ENCODE data around the gene SSC5D. TPM values are rescaled to one million over a fixed set of nuclear protein-coding genes. Genes with fewer than 3 reads are reported as not detected.

Gene SSC5D
- total and polyA plus RNA-seq, 4 donors: 2.3 to 6.0 (median 4.1) TPM

DNA sequence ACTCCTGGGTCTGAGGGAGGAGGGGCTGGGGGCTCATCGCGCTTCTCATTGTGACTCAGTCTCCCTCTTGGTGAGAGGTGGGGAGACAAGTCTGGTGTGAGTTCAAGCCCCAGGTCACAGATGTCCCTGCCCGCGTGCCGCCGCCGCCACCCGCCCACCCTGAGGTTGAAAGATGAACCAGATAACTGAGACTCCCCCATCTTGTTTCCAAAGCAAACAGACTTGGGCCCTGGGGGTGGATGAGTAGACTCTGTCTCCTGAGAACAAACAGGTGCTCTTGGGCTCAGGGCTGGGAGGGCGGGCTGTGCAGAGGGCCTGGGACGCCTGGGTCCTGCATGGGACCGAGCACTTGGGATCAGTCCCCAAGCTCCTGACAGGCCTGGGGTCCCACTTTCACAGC is 48.1 kb downstream of the SSC5D start:
- Histone ChIP-seq H3K4me1 (ENCODE audit: control insufficient read depth, insufficient read depth, low read length) (no peaks in the 10 kb centered on the region), H3K27ac (ENCODE audit: low read depth, low read length) (no peak overlapping the region), H3K4me3 (ENCODE audit: low read depth, low read length) (no peak overlapping the region), H3K9me3 (ENCODE audit: control insufficient read depth, insufficient read depth, low read length) (no peaks in the 10 kb centered on the region), H3K27me3 (ENCODE audit: control insufficient read depth, insufficient read depth, low read length) (no peaks in the 10 kb centered on the region), H3K36me3 (ENCODE audit: control insufficient read depth, insufficient read depth, low read length) (no peaks in the 10 kb centered on the region)
- 85% methylated on average over 3 of the region's 11 CpGs for WGBS (ENCODE audit: insufficient coverage)
- DNase-seq (ENCODE audit: low read depth in 4 of 6, low spot score in 6 of 6): no peak

DNA sequence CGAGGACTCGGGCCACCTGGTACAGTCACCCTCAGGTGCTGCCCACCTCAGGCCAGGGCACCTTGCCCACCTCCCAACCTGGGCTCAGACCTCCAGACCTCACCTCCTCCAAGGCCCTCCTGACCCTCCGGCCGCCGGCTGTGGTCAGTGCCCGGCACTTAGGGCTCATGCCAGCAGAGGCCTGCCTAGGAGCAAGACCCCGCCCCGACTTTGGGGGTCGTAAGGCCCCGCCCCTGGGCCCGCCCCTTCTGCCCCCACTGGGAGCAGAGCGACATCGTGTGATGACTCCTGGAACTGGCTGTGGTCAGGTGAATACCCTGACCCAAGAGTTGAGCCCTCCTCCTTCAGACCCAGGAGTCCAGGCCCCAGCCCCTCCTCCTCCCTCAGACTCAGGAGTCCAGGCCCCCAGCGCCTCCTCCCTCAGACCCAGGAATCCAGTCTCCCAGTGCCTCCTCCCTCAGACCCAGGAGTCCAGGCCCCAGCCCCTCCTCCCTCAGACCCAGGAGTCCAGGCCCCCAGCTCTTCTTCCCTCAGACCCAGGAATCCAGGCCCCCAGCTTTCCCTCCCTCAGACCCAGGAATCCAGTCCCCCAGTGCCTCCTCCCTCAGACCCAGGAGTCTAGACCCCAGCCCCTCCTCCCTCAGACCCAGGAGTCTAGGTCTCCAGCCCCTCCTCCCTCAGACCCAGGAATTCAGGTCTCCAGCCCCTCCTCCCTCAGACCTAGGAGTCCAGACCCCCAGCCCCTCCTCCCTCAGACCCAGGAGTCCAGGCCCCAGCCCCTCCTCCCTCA is 48.9 kb downstream of the SSC5D start, which contains the start of gene SBK2:
SBK2 (minus strand) TSS at position 183 of the 790 bp plus-strand sequence. CDS start 839 bp downstream, outside the sequence.
- no peak for DNase-seq (ENCODE audit: low read depth in 4 of 6, low spot score in 6 of 6)
- Histone ChIP-seq H3K27ac (ENCODE audit: low read depth, low read length) (no peak within 1 kb of the TSS), H3K27me3 (ENCODE audit: control insufficient read depth, insufficient read depth, low read length) (no peaks in the 10 kb centered on the region), H3K36me3 (ENCODE audit: control insufficient read depth, insufficient read depth, low read length) (no peaks in the 10 kb centered on the region), H3K4me3 (ENCODE audit: low read depth, low read length) (no peak within 1 kb of the TSS), H3K4me1 (ENCODE audit: control insufficient read depth, insufficient read depth, low read length) (no peaks in the 10 kb centered on the region), H3K9me3 (ENCODE audit: control insufficient read depth, insufficient read depth, low read length) (no peaks in the 10 kb centered on the region)
- WGBS (ENCODE audit: insufficient coverage): 23% methylated on average over 14 of the region's 14 CpGs

DNA sequence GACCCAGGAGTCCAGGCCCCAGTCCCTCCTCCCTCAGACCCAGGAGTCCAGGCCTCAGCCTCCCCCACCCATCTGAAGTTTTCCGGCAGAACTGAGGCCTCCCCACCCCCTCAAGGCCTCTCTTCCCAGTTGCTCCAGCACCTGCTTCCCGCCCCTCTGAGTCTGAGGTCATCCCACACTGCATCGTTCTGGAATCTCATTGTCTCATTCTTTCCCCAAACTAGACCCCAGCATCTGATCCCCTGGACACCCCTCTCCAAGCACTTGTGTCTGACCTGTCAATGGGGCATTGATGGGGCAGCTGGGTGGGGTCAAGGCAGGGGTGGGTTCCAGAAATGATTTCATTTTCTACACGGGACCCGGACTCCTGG is 49.5 kb downstream of the SSC5D start:
- Histone ChIP-seq H3K4me1 (ENCODE audit: control insufficient read depth, insufficient read depth, low read length) (no peaks in the 10 kb centered on the region), H3K4me3 (ENCODE audit: low read depth, low read length) (no peak overlapping the region), H3K9me3 (ENCODE audit: control insufficient read depth, insufficient read depth, low read length) (no peaks in the 10 kb centered on the region), H3K27ac (ENCODE audit: low read depth, low read length) (no peak overlapping the region), H3K36me3 (ENCODE audit: control insufficient read depth, insufficient read depth, low read length) (no peaks in the 10 kb centered on the region), H3K27me3 (ENCODE audit: control insufficient read depth, insufficient read depth, low read length) (no peaks in the 10 kb centered on the region)
- WGBS (ENCODE audit: insufficient coverage): 65% methylated on average over 2 of the region's 5 CpGs
- DNase-seq (ENCODE audit: low read depth in 4 of 6, low spot score in 6 of 6): no peak

DNA sequence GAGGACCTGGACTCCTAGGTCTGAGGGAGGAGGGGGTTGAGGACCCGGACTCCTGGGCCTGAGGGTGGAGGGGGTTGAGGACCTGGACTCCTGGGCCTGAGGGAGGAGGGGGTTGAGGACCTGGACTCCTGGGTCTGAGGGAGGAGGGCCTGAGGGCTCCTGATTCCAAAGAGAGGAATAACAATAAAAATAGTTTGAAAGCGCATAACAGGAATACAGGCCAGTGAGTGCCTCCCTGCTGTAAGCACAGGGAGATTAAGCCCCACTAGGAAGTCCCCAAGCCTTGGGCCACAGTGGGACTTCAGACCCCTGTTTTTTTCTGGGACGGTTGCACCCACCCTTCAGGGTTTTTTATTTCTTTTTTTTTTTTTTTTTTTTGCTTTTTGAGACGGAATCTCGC is 49.9 kb downstream of the SSC5D start:
- Histone ChIP-seq H3K36me3 (ENCODE audit: control insufficient read depth, insufficient read depth, low read length) (no peaks in the 10 kb centered on the region), H3K4me1 (ENCODE audit: control insufficient read depth, insufficient read depth, low read length) (no peaks in the 10 kb centered on the region), H3K9me3 (ENCODE audit: control insufficient read depth, insufficient read depth, low read length) (no peaks in the 10 kb centered on the region), H3K27ac (ENCODE audit: low read depth, low read length) (no peak overlapping the region), H3K27me3 (ENCODE audit: control insufficient read depth, insufficient read depth, low read length) (no peaks in the 10 kb centered on the region), H3K4me3 (ENCODE audit: low read depth, low read length) (no peak overlapping the region)
- DNase-seq (ENCODE audit: low read depth in 4 of 6, low spot score in 6 of 6): no peak
- 77% methylated on average over 2 of the region's 5 CpGs for WGBS (ENCODE audit: insufficient coverage)

DNA sequence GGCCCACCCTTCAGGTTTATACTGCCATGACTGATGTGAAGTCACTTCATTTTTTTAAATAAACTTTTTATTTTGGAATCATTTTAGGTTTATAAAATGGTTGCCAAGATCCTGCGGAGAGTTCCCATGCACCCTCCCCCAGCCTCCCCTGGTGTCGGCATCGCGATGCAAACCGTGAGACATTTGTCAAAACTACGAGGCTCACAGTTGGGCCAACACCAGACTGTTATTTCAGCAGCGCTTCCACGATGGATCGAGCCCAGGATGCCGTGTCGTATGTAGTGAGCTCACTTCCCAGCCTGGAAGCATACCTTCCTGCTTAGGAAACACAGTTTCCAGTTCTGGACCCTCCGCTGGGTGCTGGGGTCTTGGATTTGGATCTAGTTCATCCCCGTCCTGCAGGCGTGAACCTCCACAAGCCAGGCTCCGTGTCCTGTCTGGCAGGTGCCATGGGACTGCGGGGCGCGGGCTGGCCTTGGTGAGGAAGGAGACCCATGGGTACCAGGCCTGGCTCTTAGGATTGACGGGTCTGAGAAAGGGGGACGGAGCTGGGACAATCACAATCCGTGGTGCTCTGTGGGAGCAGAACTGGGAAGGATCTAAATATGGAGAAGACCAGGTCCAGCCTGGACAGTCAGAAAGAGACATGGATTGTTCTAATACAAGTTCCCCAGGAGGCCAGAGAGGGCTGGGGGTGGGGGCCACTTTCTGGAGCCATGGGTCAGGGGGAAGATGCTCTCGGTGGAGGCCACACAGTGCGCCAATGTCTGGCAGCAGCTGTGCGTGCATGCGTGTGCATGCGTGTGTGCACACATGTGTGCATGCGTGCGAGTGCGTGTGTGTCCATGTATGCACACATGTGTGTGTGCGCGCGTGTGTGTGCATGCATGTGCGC is 51.1 kb downstream of the SSC5D start:
- H3K36me3 ChIP-seq (ENCODE audit: control insufficient read depth, insufficient read depth, low read length): no peaks in the 10 kb centered on the region
- H3K4me3 ChIP-seq (ENCODE audit: low read depth, low read length): no peak overlapping the region
- H3K9me3 ChIP-seq (ENCODE audit: control insufficient read depth, insufficient read depth, low read length): no peaks in the 10 kb centered on the region
- WGBS (ENCODE audit: insufficient coverage): 87% methylated on average over 33 of the region's 33 CpGs
- H3K27ac ChIP-seq (ENCODE audit: low read depth, low read length): no peak overlapping the region
- H3K27me3 ChIP-seq (ENCODE audit: control insufficient read depth, insufficient read depth, low read length): no peaks in the 10 kb centered on the region
- DNase-seq (ENCODE audit: low read depth in 4 of 6, low spot score in 6 of 6): no peak
- no peaks in the 10 kb centered on the region for H3K4me1 ChIP-seq (ENCODE audit: control insufficient read depth, insufficient read depth, low read length)

DNA sequence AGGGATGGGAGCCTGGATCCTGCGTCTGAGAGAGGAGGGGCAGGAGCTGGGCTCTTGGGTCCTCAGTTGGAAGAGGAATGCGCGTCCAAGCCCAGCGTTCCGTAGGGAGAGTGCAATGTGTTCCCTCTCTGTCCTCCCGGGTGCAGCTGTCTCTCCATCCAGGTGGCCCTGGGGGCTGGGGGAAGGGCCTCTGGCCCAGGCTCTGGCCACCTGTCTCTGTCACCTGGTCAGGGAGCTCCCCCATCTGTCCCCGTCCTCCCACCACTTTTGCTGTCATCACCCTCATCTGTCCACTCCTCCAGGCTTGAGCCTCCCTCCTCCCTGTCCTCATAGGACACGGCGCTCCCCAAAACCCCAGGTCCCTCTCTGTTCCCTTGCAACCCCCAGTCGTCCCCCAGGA is 52.4 kb downstream of the SSC5D start:
- Histone ChIP-seq H3K4me1 (ENCODE audit: control insufficient read depth, insufficient read depth, low read length) (no peaks in the 10 kb centered on the region), H3K9me3 (ENCODE audit: control insufficient read depth, insufficient read depth, low read length) (no peaks in the 10 kb centered on the region), H3K27ac (ENCODE audit: low read depth, low read length) (no peak overlapping the region), H3K27me3 (ENCODE audit: control insufficient read depth, insufficient read depth, low read length) (no peaks in the 10 kb centered on the region), H3K36me3 (ENCODE audit: control insufficient read depth, insufficient read depth, low read length) (no peaks in the 10 kb centered on the region), H3K4me3 (ENCODE audit: low read depth, low read length) (no peak overlapping the region)
- no peak for DNase-seq (ENCODE audit: low read depth in 4 of 6, low spot score in 6 of 6)
- WGBS (ENCODE audit: insufficient coverage): 52% methylated on average over 9 of the region's 10 CpGs

DNA sequence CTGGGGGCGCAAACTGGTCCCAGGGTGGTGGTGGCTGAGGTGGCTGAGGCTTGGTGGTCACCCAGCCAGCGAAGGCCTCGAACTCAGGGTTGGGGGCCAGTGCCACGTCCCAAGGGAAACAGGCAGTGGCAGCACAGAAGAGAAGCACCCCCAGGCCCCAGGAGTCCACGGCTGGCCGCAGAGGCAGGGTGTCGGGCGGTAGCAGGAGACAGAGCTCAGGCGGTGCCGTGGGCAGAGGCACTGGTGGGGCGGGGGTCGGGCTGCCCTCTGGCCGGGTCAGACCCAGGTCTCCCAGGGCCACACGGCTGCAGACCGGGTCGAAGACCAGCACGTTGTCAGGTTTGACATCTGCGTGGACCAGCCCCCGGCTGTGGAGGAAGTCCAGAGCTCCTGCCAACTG is 52.9 kb downstream of the SSC5D start:
- Histone ChIP-seq H3K4me1 (ENCODE audit: control insufficient read depth, insufficient read depth, low read length) (no peaks in the 10 kb centered on the region), H3K4me3 (ENCODE audit: low read depth, low read length) (no peak overlapping the region), H3K9me3 (ENCODE audit: control insufficient read depth, insufficient read depth, low read length) (no peaks in the 10 kb centered on the region), H3K27ac (ENCODE audit: low read depth, low read length) (no peak overlapping the region), H3K27me3 (ENCODE audit: control insufficient read depth, insufficient read depth, low read length) (no peaks in the 10 kb centered on the region), H3K36me3 (ENCODE audit: control insufficient read depth, insufficient read depth, low read length) (no peaks in the 10 kb centered on the region)
- WGBS (ENCODE audit: insufficient coverage): 80% methylated on average over 19 of the region's 19 CpGs
- DNase-seq (ENCODE audit: low read depth in 4 of 6, low spot score in 6 of 6): no peak

DNA sequence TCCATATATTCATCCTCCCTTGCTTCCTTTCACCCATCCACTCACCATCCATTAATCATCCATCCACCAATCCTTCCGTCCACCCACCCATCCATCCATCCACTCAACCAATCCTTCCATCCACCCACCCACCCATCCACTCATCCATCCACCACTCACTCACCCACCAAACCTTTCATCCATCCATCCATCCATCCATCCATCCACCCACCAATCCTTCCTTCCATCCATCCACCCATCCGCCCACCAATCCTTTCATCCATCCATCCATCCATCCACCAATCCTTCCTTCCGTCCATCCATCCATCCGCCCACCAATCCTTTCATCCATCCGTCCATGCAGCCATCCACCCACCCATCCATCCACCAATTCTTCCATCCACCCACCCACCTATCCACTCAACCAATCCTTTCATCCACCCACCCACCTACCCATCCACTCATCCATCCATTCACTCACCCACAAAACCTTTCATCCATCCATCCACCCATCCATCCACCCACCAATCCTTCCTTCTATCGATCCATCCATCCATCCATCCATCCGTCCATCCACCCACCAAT is 54.1 kb downstream of the SSC5D start:
- Histone ChIP-seq H3K4me3 (ENCODE audit: low read depth, low read length) (no peak overlapping the region), H3K27ac (ENCODE audit: low read depth, low read length) (no peak overlapping the region), H3K4me1 (ENCODE audit: control insufficient read depth, insufficient read depth, low read length) (no peaks in the 10 kb centered on the region), H3K9me3 (ENCODE audit: control insufficient read depth, insufficient read depth, low read length) (no peaks in the 10 kb centered on the region), H3K27me3 (ENCODE audit: control insufficient read depth, insufficient read depth, low read length) (no peaks in the 10 kb centered on the region), H3K36me3 (ENCODE audit: control insufficient read depth, insufficient read depth, low read length) (no peaks in the 10 kb centered on the region)
- 85% methylated on average over 7 of the region's 7 CpGs for WGBS (ENCODE audit: insufficient coverage)
- no peak for DNase-seq (ENCODE audit: low read depth in 4 of 6, low spot score in 6 of 6)

DNA sequence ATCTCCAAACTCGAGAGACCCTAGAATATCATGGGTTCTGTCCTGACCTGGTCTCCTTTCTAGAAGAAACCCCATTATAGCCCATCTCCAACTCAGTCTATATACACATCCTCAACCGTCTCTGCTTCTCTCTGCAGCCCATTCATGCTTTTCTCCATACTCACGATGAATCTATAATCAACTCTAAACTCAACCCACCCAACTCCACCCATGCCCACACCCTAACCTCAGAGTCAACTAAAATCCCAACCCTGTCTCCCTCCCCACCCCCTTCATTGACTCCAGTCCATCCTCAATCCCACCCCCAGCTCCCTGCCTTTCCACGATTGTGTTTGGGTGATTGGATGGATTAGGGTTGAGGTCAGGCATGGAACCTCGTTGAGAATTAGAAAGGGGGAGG is 55.3 kb downstream of the SSC5D start:
- Histone ChIP-seq H3K4me1 (ENCODE audit: control insufficient read depth, insufficient read depth, low read length) (no peaks in the 10 kb centered on the region), H3K27me3 (ENCODE audit: control insufficient read depth, insufficient read depth, low read length) (no peaks in the 10 kb centered on the region), H3K4me3 (ENCODE audit: low read depth, low read length) (no peak overlapping the region), H3K27ac (ENCODE audit: low read depth, low read length) (no peak overlapping the region), H3K36me3 (ENCODE audit: control insufficient read depth, insufficient read depth, low read length) (no peaks in the 10 kb centered on the region), H3K9me3 (ENCODE audit: control insufficient read depth, insufficient read depth, low read length) (no peaks in the 10 kb centered on the region)
- 75% methylated on average over 4 of the region's 5 CpGs for WGBS (ENCODE audit: insufficient coverage)
- DNase-seq (ENCODE audit: low read depth in 4 of 6, low spot score in 6 of 6): no peak

Measured in spinal cord (tissue), 10 donors.